BLaER1 (cell line): ENCODE data around the gene SUSD5.

ENCODE experiments used
- H3K27ac ChIP-seq: shearing (Covaris generic); formaldehyde crosslinking; 2 replicates; pipeline ENCODE4 v1.8.1; 2022
- H3K27me3 ChIP-seq: shearing (Covaris generic); formaldehyde crosslinking; 2 replicates; pipeline ENCODE4 v1.8.1; 2022
- H3K36me3 ChIP-seq: shearing (Covaris generic); formaldehyde crosslinking; 2 replicates; pipeline ENCODE4 v1.8.1; 2022
- H3K4me1 ChIP-seq: shearing (Covaris generic); formaldehyde crosslinking; 2 replicates; pipeline ENCODE4 v1.8.1; 2022
- H3K4me2 ChIP-seq: shearing (Covaris generic); formaldehyde crosslinking; 2 replicates; pipeline ENCODE4 v1.8.1; 2022
- H3K4me3 ChIP-seq: shearing (Covaris generic); formaldehyde crosslinking; 2 replicates; pipeline ENCODE4 v1.8.1; 2022
- H3K9ac ChIP-seq: shearing (Covaris generic); formaldehyde crosslinking; 2 replicates; pipeline ENCODE4 v1.8.1; 2022
- H3K9me3 ChIP-seq: shearing (Covaris generic); formaldehyde crosslinking; 2 replicates; pipeline ENCODE4 v1.8.1; 2022
- H4K20me1 ChIP-seq: shearing (Covaris generic); formaldehyde crosslinking; 2 replicates; pipeline ENCODE4 v1.8.1; 2022
- Cebpa-rat ChIP-seq: shearing (Covaris generic); IDR thresholded peaks from 2 replicates; pipeline ENCODE4 v1.8.1; 2022

SUSD5 gene

DNA sequence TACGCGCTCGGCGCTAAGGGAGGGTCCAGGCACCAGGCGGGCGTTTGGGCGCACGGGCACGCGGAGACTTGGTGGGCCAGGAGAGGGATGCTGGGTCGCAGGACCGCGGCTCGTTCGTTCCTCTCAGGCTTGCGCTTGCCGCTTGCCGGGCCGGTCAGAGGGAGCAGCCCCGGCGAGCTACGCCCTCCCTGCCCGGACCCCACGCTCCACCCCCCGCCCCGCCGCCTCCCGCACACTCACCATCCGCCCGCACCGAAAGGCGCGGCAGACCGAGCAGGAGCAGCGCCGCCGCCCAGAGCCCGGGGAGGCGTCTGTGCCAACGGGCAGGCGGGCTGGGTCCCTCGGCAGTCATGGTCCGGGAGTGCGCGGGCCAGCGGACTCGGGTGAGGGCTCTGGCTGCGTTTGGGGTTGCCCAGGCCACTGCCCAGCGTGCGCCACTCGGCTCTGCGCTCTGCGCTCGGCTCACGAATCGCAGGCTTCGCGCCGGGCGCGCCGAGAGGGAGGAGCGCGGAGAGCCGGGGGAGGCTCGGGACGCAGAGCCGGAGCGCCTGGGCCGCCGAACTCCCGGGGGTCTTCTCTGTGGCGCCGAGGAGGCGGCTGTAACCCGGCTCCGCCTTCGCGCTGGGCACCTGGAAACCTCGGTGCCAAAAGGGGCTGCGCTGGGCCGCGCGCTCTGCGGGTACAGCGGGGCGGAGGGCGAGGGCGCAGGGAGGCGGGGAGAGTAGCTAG lies at the start of gene SUSD5:
TSS of gene SUSD5 (minus strand) at position 365 of the 729 bp plus-strand sequence. CDS start at position 352, 13 bp downstream.
- no peak within 1 kb of the TSS for H3K27ac ChIP-seq
- H4K20me1 ChIP-seq, result no peaks in the 10 kb centered on the region
- no peak within 1 kb of the TSS for H3K4me2 ChIP-seq
- H3K4me3 ChIP-seq, result peak within 1 kb of the TSS; percentile 22; the same call in 1 of the 2 replicates
- H3K27me3 ChIP-seq, result peaks cover 30% of the 10 kb centered on the region
- 0 out of 2 replicates have a peak, but pooled peaks cover 4% of the 10 kb centered on the region for H3K4me1 ChIP-seq
- no peak for TF ChIP-seq Cebpa-rat
- peaks cover 19% of the 10 kb centered on the region for H3K9me3 ChIP-seq
- no peak within 1 kb of the TSS for H3K9ac ChIP-seq
- no peaks in the 10 kb centered on the region for H3K36me3 ChIP-seq

GRCh38 chr3:33260104-33260503 lies 41.5 kb upstream of the SUSD5 start:
- no peaks in the 10 kb centered on the region for H3K27me3 ChIP-seq
- no peak overlapping the region for H3K4me2 ChIP-seq
- no peaks in the 10 kb centered on the region for H4K20me1 ChIP-seq
- H3K9ac ChIP-seq, result no peak overlapping the region
- no peak for TF ChIP-seq Cebpa-rat
- H3K4me1 ChIP-seq, result no peaks in the 10 kb centered on the region
- no peaks in the 10 kb centered on the region for H3K36me3 ChIP-seq
- H3K4me3 ChIP-seq, result no peak overlapping the region
- H3K9me3 ChIP-seq, result no peaks in the 10 kb centered on the region
- no peak overlapping the region for H3K27ac ChIP-seq

DNA sequence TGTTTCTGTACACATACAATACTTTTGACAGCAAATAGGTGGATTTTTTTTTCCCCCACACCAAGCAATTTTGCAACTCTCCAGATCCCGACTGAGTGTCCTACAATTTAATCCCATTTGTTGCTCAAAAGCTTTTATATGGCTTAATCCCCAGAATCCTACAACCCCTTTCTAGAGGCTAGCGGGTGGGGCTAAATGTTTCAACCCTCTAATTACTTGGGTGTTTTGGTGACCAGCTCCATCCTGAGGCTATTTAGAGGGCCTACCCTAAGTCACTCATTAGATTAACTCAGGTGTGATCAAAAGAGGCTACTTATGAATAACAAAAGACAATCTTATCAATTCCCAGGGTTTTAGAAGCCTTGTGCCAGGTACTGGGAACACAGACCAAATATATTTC lies 37.6 kb upstream of the SUSD5 start:
- H4K20me1 ChIP-seq, result no peaks in the 10 kb centered on the region
- no peaks in the 10 kb centered on the region for H3K4me1 ChIP-seq
- H3K9me3 ChIP-seq, result no peaks in the 10 kb centered on the region
- H3K36me3 ChIP-seq, result no peaks in the 10 kb centered on the region
- H3K9ac ChIP-seq, result no peak overlapping the region
- no peak overlapping the region for H3K4me2 ChIP-seq
- H3K27me3 ChIP-seq, result no peaks in the 10 kb centered on the region
- H3K27ac ChIP-seq, result no peak overlapping the region
- no peak overlapping the region for H3K4me3 ChIP-seq
- TF ChIP-seq Cebpa-rat, result no peak

GRCh38 chr3:33250712-33251111 lies 32.1 kb upstream of the SUSD5 start:
- H4K20me1 ChIP-seq, result no peaks in the 10 kb centered on the region
- TF ChIP-seq Cebpa-rat, result no peak

DNA sequence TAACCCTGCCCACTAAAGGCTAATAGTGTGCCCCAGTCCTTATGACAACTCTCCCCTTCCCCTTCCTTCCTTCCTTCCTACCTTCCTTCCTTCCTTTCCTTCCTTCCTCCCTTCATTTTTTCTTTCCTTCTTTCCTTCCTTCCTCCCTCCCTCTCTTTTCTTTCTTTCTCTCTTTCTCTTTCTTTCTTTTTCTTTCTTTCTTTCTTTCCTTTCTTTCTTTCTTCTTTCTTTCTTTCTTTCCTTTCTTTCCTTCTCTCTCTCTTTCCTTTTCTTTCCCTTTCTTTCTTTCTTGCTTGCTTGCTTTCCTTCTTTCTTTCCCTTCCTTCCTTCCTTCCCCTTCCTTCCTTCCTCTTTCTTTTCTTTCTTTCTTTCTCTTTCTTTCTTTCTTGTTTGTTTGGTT lies 28.2 kb upstream of the SUSD5 start:
- no peak overlapping the region for H3K4me2 ChIP-seq
- H4K20me1 ChIP-seq, result no peaks in the 10 kb centered on the region
- no peak overlapping the region for H3K9ac ChIP-seq
- TF ChIP-seq Cebpa-rat, result no peak
- H3K36me3 ChIP-seq, result no peaks in the 10 kb centered on the region
- H3K27ac ChIP-seq, result no peak overlapping the region
- no peaks in the 10 kb centered on the region for H3K9me3 ChIP-seq
- H3K4me3 ChIP-seq, result no peak overlapping the region
- no peaks in the 10 kb centered on the region for H3K4me1 ChIP-seq
- no peaks in the 10 kb centered on the region for H3K27me3 ChIP-seq

More at GRCh38 chr3:33250712-33251111, 32.1 kb upstream of the SUSD5 start:
- Histone ChIP-seq H3K9ac (no peak overlapping the region), H3K4me1 (no peaks in the 10 kb centered on the region), H3K27ac (no peak overlapping the region), H3K36me3 (no peaks in the 10 kb centered on the region), H3K4me3 (no peak overlapping the region), H3K27me3 (no peaks in the 10 kb centered on the region), H3K4me2 (no peak overlapping the region), H3K9me3 (no peaks in the 10 kb centered on the region)

- no peaks in the 10 kb centered on the region for H4K20me1 ChIP-seq
- TF ChIP-seq Cebpa-rat, result no peak
- no peak overlapping the region for H3K4me3 ChIP-seq
- no peak overlapping the region for H3K4me2 ChIP-seq
- no peaks in the 10 kb centered on the region for H3K4me1 ChIP-seq
- no peak overlapping the region for H3K27ac ChIP-seq
- H3K9ac ChIP-seq, result no peak overlapping the region
- H3K36me3 ChIP-seq, result no peaks in the 10 kb centered on the region
- H3K27me3 ChIP-seq, result no peaks in the 10 kb centered on the region
- H3K9me3 ChIP-seq, result no peaks in the 10 kb centered on the region
Measured at GRCh38 chr3:33240261-33240660, 21.7 kb upstream of the SUSD5 start.

- Histone ChIP-seq H3K9ac (no peak overlapping the region), H3K27ac (no peak overlapping the region), H3K4me1 (no peaks in the 10 kb centered on the region), H3K9me3 (no peaks in the 10 kb centered on the region), H4K20me1 (no peaks in the 10 kb centered on the region), H3K4me3 (no peak overlapping the region), H3K27me3 (no peaks in the 10 kb centered on the region), H3K4me2 (no peak overlapping the region), H3K36me3 (no peaks in the 10 kb centered on the region)
- TF ChIP-seq Cebpa-rat, result no peak
Measured at GRCh38 chr3:33238923-33239322, 20.3 kb upstream of the SUSD5 start.

GRCh38 chr3:33237439-33237838 lies 18.8 kb upstream of the SUSD5 start:
- no peak overlapping the region for H3K9ac ChIP-seq
- TF ChIP-seq Cebpa-rat, result no peak
- H3K4me2 ChIP-seq, result no peak overlapping the region
- no peaks in the 10 kb centered on the region for H3K4me1 ChIP-seq
- no peak overlapping the region for H3K27ac ChIP-seq
- H3K36me3 ChIP-seq, result no peaks in the 10 kb centered on the region
- no peaks in the 10 kb centered on the region for H4K20me1 ChIP-seq
- H3K27me3 ChIP-seq, result no peaks in the 10 kb centered on the region
- no peak overlapping the region for H3K4me3 ChIP-seq
- no peaks in the 10 kb centered on the region for H3K9me3 ChIP-seq

- Histone ChIP-seq H3K36me3 (no peaks in the 10 kb centered on the region), H4K20me1 (no peaks in the 10 kb centered on the region), H3K9ac (no peak overlapping the region), H3K27me3 (no peaks in the 10 kb centered on the region), H3K4me3 (no peak overlapping the region), H3K4me2 (no peak overlapping the region), H3K9me3 (no peaks in the 10 kb centered on the region), H3K4me1 (no peaks in the 10 kb centered on the region), H3K27ac (no peak overlapping the region)
- no peak for TF ChIP-seq Cebpa-rat
Measured at GRCh38 chr3:33236005-33236404, 17.4 kb upstream of the SUSD5 start.

DNA sequence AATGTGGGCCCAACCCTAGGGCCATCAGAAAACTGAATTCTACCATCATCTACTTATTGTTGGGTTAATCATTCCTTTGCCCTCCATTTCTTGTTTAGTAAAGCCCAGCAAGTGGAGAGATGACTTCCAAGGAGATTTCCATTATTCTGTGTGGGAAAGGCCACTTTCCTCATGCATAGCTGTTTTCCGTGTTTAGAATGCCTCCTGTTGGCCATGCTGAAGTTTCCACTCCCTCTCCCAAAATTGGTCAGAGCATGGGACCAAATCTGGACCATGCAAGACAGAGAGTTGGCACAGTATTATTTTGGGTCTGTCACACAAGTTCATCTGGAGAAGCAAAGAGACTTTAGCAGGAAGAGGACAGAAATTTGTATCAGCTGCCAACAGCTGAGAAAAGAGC lies 15.3 kb upstream of the SUSD5 start:
- TF ChIP-seq Cebpa-rat, result no peak
- H3K9me3 ChIP-seq, result no peaks in the 10 kb centered on the region
- no peaks in the 10 kb centered on the region for H3K4me1 ChIP-seq
- no peaks in the 10 kb centered on the region for H3K27me3 ChIP-seq
- no peak overlapping the region for H3K9ac ChIP-seq
- no peak overlapping the region for H3K27ac ChIP-seq
- no peaks in the 10 kb centered on the region for H3K36me3 ChIP-seq
- no peak overlapping the region for H3K4me3 ChIP-seq
- H3K4me2 ChIP-seq, result no peak overlapping the region
- H4K20me1 ChIP-seq, result no peaks in the 10 kb centered on the region
